ENCODE results near the gene OR56A1.
"Not testable (repeated sequence)": the region's sequence is repeated elsewhere in the genome, so short reads cannot be mapped to it uniquely, and the experiment has no call there.

The OR56A1 gene, protein sequence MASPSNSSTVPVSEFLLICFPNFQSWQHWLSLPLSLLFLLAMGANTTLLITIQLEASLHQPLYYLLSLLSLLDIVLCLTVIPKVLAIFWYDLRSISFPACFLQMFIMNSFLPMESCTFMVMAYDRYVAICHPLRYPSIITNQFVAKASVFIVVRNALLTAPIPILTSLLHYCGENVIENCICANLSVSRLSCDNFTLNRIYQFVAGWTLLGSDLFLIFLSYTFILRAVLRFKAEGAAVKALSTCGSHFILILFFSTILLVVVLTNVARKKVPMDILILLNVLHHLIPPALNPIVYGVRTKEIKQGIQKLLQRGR

DNA sequence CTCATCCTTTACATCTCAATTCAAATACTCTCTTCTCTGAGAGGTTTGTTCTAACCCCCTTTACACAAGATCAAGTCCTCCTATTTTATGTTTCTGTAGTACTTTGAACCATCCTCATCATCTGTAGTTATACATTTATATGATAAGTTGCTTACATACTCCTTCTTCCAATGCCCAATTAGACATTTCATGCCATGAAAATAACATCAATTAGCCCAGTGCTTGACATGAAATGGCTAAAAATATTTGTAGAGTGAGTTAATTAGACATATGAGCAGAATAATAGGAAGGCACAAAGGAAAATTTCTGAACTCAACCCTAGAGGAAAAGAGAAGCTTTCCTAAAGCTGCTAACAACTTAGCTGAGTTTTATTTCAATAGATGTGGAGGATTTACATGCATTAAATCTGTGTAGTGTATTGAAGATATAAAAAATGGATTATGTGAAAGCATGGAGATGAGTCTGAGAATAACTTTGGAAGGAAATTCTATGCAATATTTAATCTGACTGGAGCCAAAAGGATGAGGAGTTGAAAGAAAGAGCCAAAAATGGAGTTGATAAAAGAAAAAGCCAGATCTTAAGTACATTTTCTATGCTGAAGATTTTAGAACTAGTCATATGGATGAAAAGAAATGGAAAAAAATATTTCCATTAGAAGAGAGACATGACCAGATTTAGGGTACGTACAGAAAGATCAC lies at the start of gene OR56A1:
Gene OR56A1, minus strand, starts transcription at position 51 of the 698 bp plus-strand sequence. CDS start 3,066 bp downstream, outside the sequence.
- H3K36me3 Mint-ChIP-seq (ENCODE audit: low read depth), result no peaks in the 10 kb centered on the region
- no peak within 1 kb of the TSS for H3K27ac Mint-ChIP-seq
- no peak for DNase-seq (ENCODE audit: low spot score)
- H3K4me3 Mint-ChIP-seq, result no peak within 1 kb of the TSS
- H3K27me3 Mint-ChIP-seq (ENCODE audit: low read depth), result peaks cover 5% of the 10 kb centered on the region
- H3K9me3 Mint-ChIP-seq, result no peaks in the 10 kb centered on the region
- H3K4me1 Mint-ChIP-seq (ENCODE audit: low read depth), result no peaks in the 10 kb centered on the region

DNA sequence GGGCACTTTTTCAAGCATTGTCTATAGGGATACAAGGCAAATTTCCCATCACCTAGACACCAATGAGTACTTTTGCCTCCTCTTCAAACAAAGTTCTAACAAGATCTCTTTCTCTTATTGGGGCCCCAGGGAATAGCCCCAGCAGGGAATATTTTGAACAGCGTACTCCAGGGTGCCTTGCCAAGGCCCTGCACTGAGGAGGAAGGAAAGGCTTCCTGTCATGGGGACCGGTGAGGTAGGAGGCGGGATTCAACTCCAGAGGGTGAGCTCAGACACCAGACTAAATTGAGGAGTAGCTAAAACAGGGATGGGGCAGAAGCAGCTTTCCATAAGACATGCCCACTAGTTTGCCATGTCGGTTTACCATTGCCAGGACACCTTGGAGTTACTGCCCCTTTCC lies 48.9 kb upstream of the OR56A1 start:
- Mint-ChIP-seq H3K27ac (no peak overlapping the region), H3K27me3 (ENCODE audit: low read depth) (no peaks in the 10 kb centered on the region), H3K9me3 (no peaks in the 10 kb centered on the region), H3K4me3 (no peak overlapping the region), H3K4me1 (ENCODE audit: low read depth) (no peaks in the 10 kb centered on the region), H3K36me3 (ENCODE audit: low read depth) (no peaks in the 10 kb centered on the region)
- no peak for DNase-seq (ENCODE audit: low spot score)

DNA sequence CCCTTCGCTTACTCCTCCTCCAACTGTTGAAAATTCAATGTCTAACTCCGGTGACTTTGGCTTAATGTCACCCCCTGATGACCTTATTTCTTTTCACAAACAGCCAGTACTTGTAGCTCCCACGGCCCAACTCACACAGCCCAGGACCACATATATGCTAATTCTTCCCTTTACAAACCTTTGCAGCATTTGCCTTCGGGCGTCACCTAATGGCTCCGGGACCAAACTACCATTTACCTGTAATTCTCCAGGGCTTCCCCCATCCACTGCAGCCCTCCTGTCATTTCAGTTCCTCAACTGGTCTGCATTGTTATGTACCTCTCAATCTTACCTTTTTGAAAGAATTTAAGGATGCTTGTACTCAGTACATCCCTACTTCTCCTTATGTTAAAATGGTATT lies 47.2 kb upstream of the OR56A1 start:
- Mint-ChIP-seq H3K4me1 (ENCODE audit: low read depth) (no peaks in the 10 kb centered on the region), H3K27me3 (ENCODE audit: low read depth) (no peaks in the 10 kb centered on the region), H3K4me3 (no peak overlapping the region), H3K9me3 (no peaks in the 10 kb centered on the region), H3K36me3 (ENCODE audit: low read depth) (no peaks in the 10 kb centered on the region), H3K27ac (no peak overlapping the region)
- no peak for DNase-seq (ENCODE audit: low spot score)

DNA sequence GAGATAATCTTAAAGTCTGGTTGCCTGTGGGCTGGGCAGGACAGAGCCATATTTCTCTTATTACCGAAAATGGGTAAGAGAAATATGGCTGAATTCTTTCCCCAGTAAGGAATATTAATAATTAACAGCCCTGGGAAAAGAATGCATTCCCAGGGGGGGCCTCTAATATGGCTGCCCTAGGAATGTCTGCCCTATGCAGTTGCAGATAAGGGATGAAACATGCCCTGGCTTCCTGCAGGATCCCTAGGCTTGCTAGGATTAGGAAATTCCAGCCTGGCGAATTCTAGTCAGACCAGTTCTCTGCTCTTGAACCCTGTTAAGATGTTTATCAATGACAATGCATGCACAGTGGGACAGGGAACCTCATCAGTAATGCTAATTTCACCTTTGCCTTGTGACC lies 45.9 kb upstream of the OR56A1 start:
- not testable (repeated sequence) for H3K9me3 Mint-ChIP-seq; H3K36me3 Mint-ChIP-seq (ENCODE audit: low read depth); H3K27ac Mint-ChIP-seq; H3K4me3 Mint-ChIP-seq; DNase-seq (ENCODE audit: low spot score); H3K4me1 Mint-ChIP-seq (ENCODE audit: low read depth); H3K27me3 Mint-ChIP-seq (ENCODE audit: low read depth)

DNA sequence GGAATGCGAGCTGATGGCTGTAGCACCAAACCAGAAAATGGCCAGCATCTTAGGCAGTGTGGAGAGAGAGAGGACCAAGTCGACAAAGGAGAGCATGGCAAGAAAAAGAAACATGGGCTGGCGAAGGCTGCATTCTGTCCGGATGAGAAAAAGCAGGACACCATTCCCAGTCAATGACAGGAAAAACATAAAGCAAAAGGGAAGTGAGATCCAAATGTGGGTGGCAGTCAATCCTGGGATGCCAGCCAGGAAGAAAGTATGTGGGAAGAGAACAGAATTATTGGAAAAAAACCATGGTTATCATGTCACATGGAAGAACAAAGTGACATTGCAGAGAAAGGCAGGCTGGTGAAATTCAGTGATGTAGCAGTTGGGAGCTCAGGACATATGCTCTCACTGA lies 36.9 kb upstream of the OR56A1 start:
- H3K27me3 Mint-ChIP-seq (ENCODE audit: low read depth), result no peaks in the 10 kb centered on the region
- no peak overlapping the region for H3K27ac Mint-ChIP-seq
- H3K4me1 Mint-ChIP-seq (ENCODE audit: low read depth), result no peaks in the 10 kb centered on the region
- no peak for DNase-seq (ENCODE audit: low spot score)
- no peaks in the 10 kb centered on the region for H3K9me3 Mint-ChIP-seq
- no peak overlapping the region for H3K4me3 Mint-ChIP-seq
- no peaks in the 10 kb centered on the region for H3K36me3 Mint-ChIP-seq (ENCODE audit: low read depth)

DNA sequence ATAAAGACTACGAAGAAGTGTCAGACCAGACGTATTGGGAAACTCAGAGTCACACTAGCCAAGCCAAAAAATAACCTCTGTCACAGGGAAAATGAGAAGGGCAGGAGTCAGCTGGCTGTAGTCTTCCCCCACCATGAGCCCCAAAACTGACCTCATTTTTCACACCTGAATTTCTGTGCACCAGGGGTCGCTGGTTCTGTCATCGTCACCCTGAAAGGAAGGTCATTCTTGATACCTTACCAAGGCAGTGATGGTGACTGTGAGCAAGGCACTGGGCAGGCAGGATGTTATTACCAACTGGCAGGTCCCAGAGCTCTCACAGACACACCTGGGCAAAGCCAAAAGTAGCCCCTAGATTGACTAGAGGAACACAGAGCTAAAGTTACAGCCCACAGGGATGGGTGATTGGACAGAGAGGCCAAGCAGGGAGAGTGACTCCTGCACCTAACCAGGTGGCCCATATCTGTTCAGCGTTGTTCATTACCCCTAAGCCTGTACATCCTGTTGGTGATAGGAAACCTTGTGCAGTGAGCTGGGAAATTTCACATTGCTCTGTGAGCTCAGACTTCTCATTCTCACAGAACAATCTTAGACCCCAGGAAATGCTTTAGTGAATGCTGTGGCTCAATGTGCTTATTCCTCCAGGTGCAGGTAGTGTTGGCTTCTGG lies 32.3 kb upstream of the OR56A1 start:
- Mint-ChIP-seq H3K9me3 (no peaks in the 10 kb centered on the region), H3K4me3 (no peak overlapping the region), H3K36me3 (ENCODE audit: low read depth) (no peaks in the 10 kb centered on the region), H3K4me1 (ENCODE audit: low read depth) (no peaks in the 10 kb centered on the region), H3K27me3 (ENCODE audit: low read depth) (peaks cover 2% of the 10 kb centered on the region), H3K27ac (no peak overlapping the region)
- no peak for DNase-seq (ENCODE audit: low spot score)

DNA sequence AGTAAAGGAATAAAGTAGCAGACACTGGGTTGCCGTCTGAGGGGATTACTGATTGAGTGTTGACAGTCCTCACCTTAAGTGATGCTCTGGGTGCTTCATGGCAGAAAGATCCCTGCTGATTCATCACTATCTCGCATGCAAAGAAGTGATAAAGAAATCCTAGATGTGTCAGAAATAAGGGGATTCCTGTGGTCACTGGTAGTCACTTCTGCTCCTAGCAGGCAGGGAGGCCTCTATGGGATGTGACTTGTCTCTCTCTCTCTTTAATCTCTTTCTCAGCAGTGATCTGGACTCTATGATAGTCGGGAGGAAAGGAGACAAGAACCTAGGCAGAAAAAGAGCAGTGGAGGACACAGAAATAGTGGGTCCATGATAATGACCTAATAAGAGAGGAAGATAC lies 30.9 kb upstream of the OR56A1 start:
- H3K27me3 Mint-ChIP-seq (ENCODE audit: low read depth), result peaks cover 2% of the 10 kb centered on the region
- no peak for DNase-seq (ENCODE audit: low spot score)
- H3K27ac Mint-ChIP-seq, result no peak overlapping the region
- no peaks in the 10 kb centered on the region for H3K9me3 Mint-ChIP-seq
- H3K4me3 Mint-ChIP-seq, result no peak overlapping the region
- H3K4me1 Mint-ChIP-seq (ENCODE audit: low read depth), result no peaks in the 10 kb centered on the region
- no peaks in the 10 kb centered on the region for H3K36me3 Mint-ChIP-seq (ENCODE audit: low read depth)

DNA sequence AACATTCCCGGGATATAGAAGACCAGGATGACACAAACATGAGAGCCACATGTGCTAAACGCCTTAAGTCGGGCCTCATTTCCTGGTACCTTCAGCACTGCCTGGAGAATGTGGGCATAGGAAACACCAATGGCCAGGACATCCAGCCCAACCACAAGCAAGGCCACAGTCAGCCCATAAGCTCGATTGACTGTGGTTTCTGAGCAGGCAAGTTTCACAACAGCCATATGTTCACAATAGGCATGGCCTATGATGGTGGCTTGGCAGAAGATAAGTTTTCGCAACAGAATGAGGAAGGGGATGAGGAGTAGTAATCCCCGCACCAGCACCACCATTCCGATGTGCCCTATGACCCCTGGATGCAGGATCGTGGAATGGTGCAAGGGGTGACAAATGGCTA lies 26.9 kb upstream of the OR56A1 start:
- H3K4me3 Mint-ChIP-seq, result no peak overlapping the region
- no peak for DNase-seq (ENCODE audit: low spot score)
- no peaks in the 10 kb centered on the region for H3K9me3 Mint-ChIP-seq
- no peaks in the 10 kb centered on the region for H3K4me1 Mint-ChIP-seq (ENCODE audit: low read depth)
- no peaks in the 10 kb centered on the region for H3K36me3 Mint-ChIP-seq (ENCODE audit: low read depth)
- no peak overlapping the region for H3K27ac Mint-ChIP-seq
- H3K27me3 Mint-ChIP-seq (ENCODE audit: low read depth), result peaks cover 2% of the 10 kb centered on the region

DNA sequence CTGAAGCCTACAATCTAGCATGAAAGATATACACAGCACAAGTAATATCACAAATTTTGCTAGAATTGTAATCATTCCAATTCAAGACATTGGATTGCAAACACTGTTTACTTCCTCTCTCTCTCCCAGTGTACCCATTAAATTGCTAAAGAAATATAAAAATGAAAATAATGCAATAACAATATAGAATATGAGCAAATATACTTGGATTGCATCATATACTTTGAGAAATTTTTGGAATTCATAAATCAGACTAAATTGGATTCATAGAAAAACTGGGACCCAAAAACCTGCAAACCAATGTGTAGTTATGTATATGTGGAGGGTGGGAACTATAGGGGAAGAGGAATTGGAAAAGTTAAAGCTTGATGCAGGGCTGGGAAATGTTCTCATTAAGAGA lies 25.0 kb upstream of the OR56A1 start:
- Mint-ChIP-seq H3K27ac (no peak overlapping the region), H3K27me3 (ENCODE audit: low read depth) (no peaks in the 10 kb centered on the region), H3K9me3 (no peaks in the 10 kb centered on the region), H3K36me3 (ENCODE audit: low read depth) (no peaks in the 10 kb centered on the region), H3K4me3 (no peak overlapping the region), H3K4me1 (ENCODE audit: low read depth) (no peaks in the 10 kb centered on the region)
- DNase-seq (ENCODE audit: low spot score), result no peak

DNA sequence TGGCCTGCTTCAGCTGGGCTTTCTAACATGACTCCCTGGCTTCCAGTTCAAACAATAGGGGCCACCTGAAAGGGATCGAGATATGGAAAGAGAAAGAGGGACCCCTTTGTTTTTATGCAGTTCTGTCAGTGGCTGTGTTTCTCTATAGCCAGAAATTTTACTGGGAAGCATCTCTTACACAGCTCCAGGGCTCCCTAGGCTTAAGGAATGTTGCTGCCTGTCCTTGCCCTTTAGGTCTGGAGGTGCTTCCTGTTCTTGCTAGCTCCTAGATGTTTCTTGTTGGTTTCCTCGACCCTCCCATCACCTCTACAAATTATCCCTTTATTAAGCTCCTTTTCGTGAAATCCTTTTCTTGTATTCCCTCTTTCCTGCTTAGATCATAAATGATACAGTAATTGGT lies 21.8 kb upstream of the OR56A1 start:
- no peak for DNase-seq (ENCODE audit: low spot score)
- Mint-ChIP-seq H3K9me3 (no peaks in the 10 kb centered on the region), H3K27me3 (ENCODE audit: low read depth) (peaks cover under 1% of the 10 kb centered on the region), H3K4me1 (ENCODE audit: low read depth) (no peaks in the 10 kb centered on the region), H3K4me3 (no peak overlapping the region), H3K27ac (no peak overlapping the region), H3K36me3 (ENCODE audit: low read depth) (no peaks in the 10 kb centered on the region)

DNA sequence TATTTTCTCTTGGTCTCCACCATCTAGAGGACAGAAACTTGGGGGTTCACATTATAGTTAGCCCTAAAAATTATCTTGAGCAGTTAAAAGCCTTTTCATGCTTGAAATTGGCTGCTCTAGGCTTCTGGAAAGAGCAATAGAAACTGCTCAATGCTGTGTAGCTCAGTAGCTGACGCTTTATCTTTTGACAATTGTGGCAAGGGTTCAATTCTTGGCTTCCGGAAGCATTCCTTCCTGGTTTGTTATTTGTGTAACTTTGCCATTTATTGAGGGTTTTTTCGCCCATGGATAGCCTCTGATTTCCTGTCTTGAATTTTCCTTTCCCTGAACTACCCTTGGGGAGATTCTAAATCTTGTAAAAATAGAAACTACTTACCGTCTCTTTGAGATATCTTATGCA lies 10.3 kb upstream of the OR56A1 start:
- DNase-seq (ENCODE audit: low spot score), result no peak
- H3K27ac Mint-ChIP-seq, result no peak overlapping the region
- H3K36me3 Mint-ChIP-seq (ENCODE audit: low read depth), result no peaks in the 10 kb centered on the region
- peaks cover 3% of the 10 kb centered on the region for H3K27me3 Mint-ChIP-seq (ENCODE audit: low read depth)
- no peak overlapping the region for H3K4me3 Mint-ChIP-seq
- no peaks in the 10 kb centered on the region for H3K9me3 Mint-ChIP-seq
- no peaks in the 10 kb centered on the region for H3K4me1 Mint-ChIP-seq (ENCODE audit: low read depth)

DNA sequence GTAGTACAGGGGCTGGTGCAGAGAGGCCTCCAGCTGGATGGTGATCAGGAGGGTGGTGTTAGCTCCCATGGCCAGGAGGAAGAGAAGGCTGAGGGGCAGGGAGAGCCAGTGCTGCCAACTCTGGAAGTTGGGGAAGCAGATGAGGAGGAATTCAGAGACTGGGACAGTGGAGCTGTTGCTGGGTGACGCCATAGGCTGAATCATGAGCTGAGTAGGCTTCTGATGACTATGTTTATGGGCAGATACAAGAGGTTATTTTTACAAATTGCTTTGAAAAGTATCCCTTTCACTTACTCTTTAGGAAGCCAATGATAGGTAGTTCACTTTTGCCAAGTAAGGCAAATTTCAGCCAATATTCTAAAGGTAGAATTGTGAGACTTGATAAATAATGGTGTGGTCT lies 3.1 kb downstream of the OR56A1 start:
- Mint-ChIP-seq H3K4me3 (no peak overlapping the region), H3K4me1 (ENCODE audit: low read depth) (no peaks in the 10 kb centered on the region), H3K27me3 (ENCODE audit: low read depth) (peaks cover 14% of the 10 kb centered on the region), H3K36me3 (ENCODE audit: low read depth) (no peaks in the 10 kb centered on the region), H3K27ac (no peak overlapping the region), H3K9me3 (no peaks in the 10 kb centered on the region)
- DNase-seq (ENCODE audit: low spot score), result no peak

DNA sequence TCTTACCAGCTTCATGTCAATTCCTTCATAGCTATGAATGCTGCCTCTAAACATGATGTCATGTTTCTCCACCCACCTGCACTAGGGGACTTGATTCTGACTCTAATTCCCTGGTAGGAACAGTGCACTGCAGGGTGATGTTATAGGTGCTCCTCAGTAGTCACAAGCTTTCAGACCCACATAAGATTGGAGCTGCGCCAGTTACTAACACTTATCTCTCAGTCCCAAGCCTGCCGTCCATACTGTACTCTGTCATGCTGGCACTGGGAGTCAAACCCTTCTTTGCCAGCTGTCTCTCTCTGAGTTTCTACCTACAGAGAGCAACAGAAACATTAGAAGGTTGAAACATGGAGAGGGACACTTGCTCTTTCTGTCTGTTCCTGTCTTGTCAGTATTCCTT lies 5.5 kb downstream of the OR56A1 start:
- H3K27me3 Mint-ChIP-seq (ENCODE audit: low read depth), result peaks cover 20% of the 10 kb centered on the region
- DNase-seq (ENCODE audit: low spot score), result no peak
- no peak overlapping the region for H3K4me3 Mint-ChIP-seq
- no peak overlapping the region for H3K27ac Mint-ChIP-seq
- no peaks in the 10 kb centered on the region for H3K4me1 Mint-ChIP-seq (ENCODE audit: low read depth)
- no peaks in the 10 kb centered on the region for H3K36me3 Mint-ChIP-seq (ENCODE audit: low read depth)
- no peaks in the 10 kb centered on the region for H3K9me3 Mint-ChIP-seq

DNA sequence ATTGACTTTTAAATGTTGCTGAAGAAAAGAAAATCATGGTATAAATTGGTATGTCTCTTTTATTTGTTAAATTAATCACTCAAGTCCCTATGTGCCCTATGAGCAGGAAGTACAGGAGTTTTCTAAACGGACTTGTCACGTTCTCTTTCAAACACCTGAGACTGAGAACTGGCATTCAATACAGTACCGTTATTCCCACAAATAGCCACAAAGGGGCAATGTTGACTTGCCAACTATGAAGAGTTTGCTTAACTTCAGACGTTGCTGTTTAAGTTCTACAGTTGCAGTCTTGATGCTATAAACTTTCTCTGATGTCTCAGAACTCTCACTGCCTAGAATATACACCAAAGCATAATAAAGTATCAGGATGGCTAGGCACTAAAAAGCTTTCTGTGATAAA lies 7.6 kb downstream of the OR56A1 start:
- no peak overlapping the region for H3K4me3 Mint-ChIP-seq
- no peaks in the 10 kb centered on the region for H3K4me1 Mint-ChIP-seq (ENCODE audit: low read depth)
- no peak overlapping the region for H3K27ac Mint-ChIP-seq
- H3K27me3 Mint-ChIP-seq (ENCODE audit: low read depth), result peaks cover 22% of the 10 kb centered on the region
- H3K36me3 Mint-ChIP-seq (ENCODE audit: low read depth), result no peaks in the 10 kb centered on the region
- no peak for DNase-seq (ENCODE audit: low spot score)
- H3K9me3 Mint-ChIP-seq, result no peaks in the 10 kb centered on the region
